Esophagus squamous epithelium (tissue), 5 donors: ENCODE measurements around the gene MBD5. TPM values are rescaled to one million over a fixed set of nuclear protein-coding genes. Genes with fewer than 3 reads are reported as not detected.

Experiments
- DNase-seq: peaks from one replicate; lab custom pipeline; 2025; lab: John Stamatoyannopoulos, UW
- H3K27ac ChIP-seq, 4 donors: fragments of 200-600 bp; sonication (generic); one replicate each; pipeline ENCODE4 v1.5.1; 2016 to 2019; ENCODE audit warnings: mild to moderate bottlenecking in 1 of 4
- H3K27me3 ChIP-seq, 4 donors: fragments of 200-600 bp; sonication (generic); 1 replicate in 3 of 4; 2 replicates in 1 of 4; pipeline versions ENCODE4 v1.5.1 to v1.6.0; 2017 to 2021; ENCODE audit warnings: antibody characterized with exemption in 1 of 4
- H3K36me3 ChIP-seq, 3 donors: fragments of 200-600 bp; sonication (generic); one replicate each; pipeline ENCODE4 v1.5.1; 2016 to 2019
- H3K4me1 ChIP-seq, 3 donors: fragments of 200-600 bp; sonication (generic); one replicate each; pipeline ENCODE4 v1.5.1; 2017 to 2019
- H3K4me3 ChIP-seq, 4 donors: fragments of 200-600 bp; sonication (generic); 1 replicate in 3 of 4; 2 replicates in 1 of 4; pipeline ENCODE4 v1.5.1; 2016 to 2019; ENCODE audit warnings: mild to moderate bottlenecking in 2 of 4, moderate library complexity in 1 of 4
- H3K9me3 ChIP-seq, 3 donors: fragments of 200-600 bp; sonication (generic); one replicate each; pipeline ENCODE4 v1.5.1; 2016 to 2019
- POLR2A ChIP-seq, 4 donors: fragments of 450-650 bp; IDR thresholded peaks; one replicate each; pipeline ENCODE4 v1.6.1; 2017; ENCODE audit warnings: antibody characterized with exemption in 4 of 4, mild to moderate bottlenecking in 4 of 4, moderate library complexity in 3 of 4
- WGBS, 2 donors: methylation state at CpG; one replicate each; pipeline ENCODE4 v1.1.5; 2018; 5-methylcytosine and 5-hydroxymethylcytosine counted together
- intact Hi-C: fragments of 100-400 bp; cut with DNase I; formaldehyde crosslinking; loops from one replicate; pipeline ENCODE4 v1.15.0; 2022
- total RNA-seq, 4 donors: library from RNA; depleted of rRNA; stranded (reverse); fragments of >200 nt; gene quantifications; one replicate each; pipeline ENCODE4 v1.1.0, GENCODE V29; 2016
- TF ChIP-seq, protein P1 (sequence below), 6 experiments: fragments of 450-650 bp in 4 of 6; fragments of 200-600 bp in 2 of 6; sonication (generic) in 2 of 6; IDR thresholded peaks; one replicate each; pipeline ENCODE4 v1.5.1; 2016 to 2019; ENCODE audit warnings: antibody characterized with exemption in 6 of 6, mild to moderate bottlenecking in 4 of 6, moderate library complexity in 4 of 6
- donor health status: DM: yes; HTN: yes; CAD: no.

MBD5 gene
- total RNA-seq, 4 donors from 2014 or later = 11.8 to 23.8 (median 14.0) TPM

DNA sequence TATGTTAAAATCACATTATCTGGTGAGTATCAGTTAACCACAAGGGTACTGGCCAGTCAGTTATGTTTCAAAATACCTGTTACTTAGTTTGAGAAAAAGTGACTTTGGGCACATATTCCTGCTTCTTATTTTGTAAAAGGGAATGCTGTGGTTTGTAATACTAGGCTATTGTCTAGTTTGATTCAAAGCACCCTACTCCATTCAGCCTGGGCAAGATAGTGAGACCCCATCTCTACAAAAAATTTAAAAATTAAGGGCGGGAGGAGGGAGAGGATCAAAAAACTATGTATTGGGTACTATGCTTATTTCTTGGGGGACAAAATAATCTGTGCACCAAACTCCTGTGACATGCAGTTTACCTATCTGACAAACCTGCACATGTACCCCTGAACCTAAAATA is 18.9 kb downstream of the MBD5 start:
- H3K27me3 ChIP-seq = no peaks in the 10 kb centered on the region
- intact Hi-C loops = no loop called here
- no peaks in the 10 kb centered on the region for H3K4me1 ChIP-seq
- no peak for TF ChIP-seq POLR2A (IDR thresholded peaks at IDR 0.05)
- TF ChIP-seq, protein P1, sequence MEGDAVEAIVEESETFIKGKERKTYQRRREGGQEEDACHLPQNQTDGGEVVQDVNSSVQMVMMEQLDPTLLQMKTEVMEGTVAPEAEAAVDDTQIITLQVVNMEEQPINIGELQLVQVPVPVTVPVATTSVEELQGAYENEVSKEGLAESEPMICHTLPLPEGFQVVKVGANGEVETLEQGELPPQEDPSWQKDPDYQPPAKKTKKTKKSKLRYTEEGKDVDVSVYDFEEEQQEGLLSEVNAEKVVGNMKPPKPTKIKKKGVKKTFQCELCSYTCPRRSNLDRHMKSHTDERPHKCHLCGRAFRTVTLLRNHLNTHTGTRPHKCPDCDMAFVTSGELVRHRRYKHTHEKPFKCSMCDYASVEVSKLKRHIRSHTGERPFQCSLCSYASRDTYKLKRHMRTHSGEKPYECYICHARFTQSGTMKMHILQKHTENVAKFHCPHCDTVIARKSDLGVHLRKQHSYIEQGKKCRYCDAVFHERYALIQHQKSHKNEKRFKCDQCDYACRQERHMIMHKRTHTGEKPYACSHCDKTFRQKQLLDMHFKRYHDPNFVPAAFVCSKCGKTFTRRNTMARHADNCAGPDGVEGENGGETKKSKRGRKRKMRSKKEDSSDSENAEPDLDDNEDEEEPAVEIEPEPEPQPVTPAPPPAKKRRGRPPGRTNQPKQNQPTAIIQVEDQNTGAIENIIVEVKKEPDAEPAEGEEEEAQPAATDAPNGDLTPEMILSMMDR (IDR thresholded peaks at IDR 0.05) = no peak
- no peaks in the 10 kb centered on the region for H3K9me3 ChIP-seq
- no peak overlapping the region for H3K27ac ChIP-seq
- 84 to 100% methylated on average over 1 of the region's 1 CpG for WGBS, 2 donors
- DNase-seq = no peak
- H3K36me3 ChIP-seq = peaks cover 0 to 8% (median 0%) of the 10 kb centered on the region in 3 donors
- no peak overlapping the region for H3K4me3 ChIP-seq

DNA sequence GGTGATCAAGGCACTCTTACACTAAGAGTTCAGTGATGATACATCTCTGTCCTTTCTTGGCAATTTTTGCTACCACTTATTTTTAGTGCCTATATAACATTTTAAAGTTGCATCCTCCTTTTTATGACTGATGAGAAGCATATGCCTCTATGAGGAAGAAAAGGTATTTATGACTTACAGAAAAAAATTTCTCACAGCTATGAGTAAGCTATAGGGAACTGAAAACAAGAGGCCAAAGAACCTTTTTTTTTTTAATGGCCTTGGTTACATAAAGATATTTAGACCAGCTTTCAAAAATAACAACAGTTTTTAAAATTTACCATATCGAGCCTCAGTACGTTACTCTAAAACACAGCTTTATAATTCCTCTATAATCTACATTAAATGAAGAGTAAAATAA is 21.3 kb downstream of the MBD5 start:
- Histone ChIP-seq H3K9me3 (no peaks in the 10 kb centered on the region), H3K4me3 (no peak overlapping the region), H3K36me3 (peaks cover 0 to 8% (median 0%) of the 10 kb centered on the region in 3 donors), H3K27me3 (no peaks in the 10 kb centered on the region), H3K4me1 (no peaks in the 10 kb centered on the region), H3K27ac (no peak overlapping the region)
- no peak for TF ChIP-seq POLR2A (IDR thresholded peaks at IDR 0.05)
- TF ChIP-seq, protein P1 (IDR thresholded peaks at IDR 0.05) = no peak
- DNase-seq = no peak
- intact Hi-C loops = no loop called here
- 73 to 89% methylated on average over 2 of the region's 2 CpGs for WGBS, 2 donors

DNA sequence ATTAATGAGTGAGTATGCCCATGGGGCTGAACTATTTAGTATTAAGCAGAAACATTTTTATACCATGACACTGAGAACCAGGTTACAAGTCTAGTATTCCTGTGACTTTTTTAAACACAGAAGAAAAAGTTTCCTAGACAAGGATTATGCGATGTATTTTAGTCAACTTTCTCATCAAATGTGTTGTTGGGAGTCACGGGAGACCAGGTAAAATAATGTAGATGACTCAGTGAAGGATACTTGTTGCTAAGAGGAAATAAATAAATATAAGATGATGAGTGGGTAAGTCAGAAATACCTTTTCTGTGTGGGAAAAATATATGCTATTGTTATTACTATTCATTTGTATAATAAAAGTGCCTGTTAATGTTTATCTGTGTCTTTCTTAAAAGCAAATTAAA is 23.4 kb downstream of the MBD5 start:
- no peaks in the 10 kb centered on the region for H3K9me3 ChIP-seq
- 50 to 57% methylated on average over 2 of the region's 2 CpGs for WGBS, 2 donors
- H3K27ac ChIP-seq = no peak overlapping the region
- H3K27me3 ChIP-seq = no peaks in the 10 kb centered on the region
- no peak overlapping the region for H3K4me3 ChIP-seq
- TF ChIP-seq POLR2A (IDR thresholded peaks at IDR 0.05) = no peak
- H3K36me3 ChIP-seq = peaks cover 0 to 8% (median 0%) of the 10 kb centered on the region in 3 donors
- H3K4me1 ChIP-seq = no peaks in the 10 kb centered on the region
- intact Hi-C loops = no loop called here
- no peak for DNase-seq

DNA sequence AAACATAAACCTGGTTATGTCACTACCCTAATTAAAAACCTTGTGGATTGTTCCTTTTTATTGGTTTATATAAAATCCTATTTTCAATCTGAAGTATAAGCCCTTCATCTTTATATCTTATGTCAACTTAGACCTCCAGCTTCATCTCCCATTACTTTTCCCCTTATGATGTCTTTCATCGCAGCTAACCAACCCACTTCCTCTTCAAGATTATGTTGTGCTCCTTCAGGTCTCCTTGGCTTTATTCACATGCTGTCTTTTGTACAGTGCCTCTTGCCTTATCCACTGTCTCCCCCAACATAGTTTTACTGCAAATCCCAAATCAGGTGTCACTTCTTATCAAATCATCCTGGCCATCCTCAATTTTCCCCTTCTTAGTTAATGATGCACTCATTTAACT is 25.9 kb downstream of the MBD5 start:
- Histone ChIP-seq H3K36me3 (no peaks in the 10 kb centered on the region), H3K9me3 (no peaks in the 10 kb centered on the region), H3K27ac (no peak overlapping the region), H3K27me3 (no peaks in the 10 kb centered on the region), H3K4me1 (no peaks in the 10 kb centered on the region), H3K4me3 (no peak overlapping the region)
- TF ChIP-seq, protein P1 (IDR thresholded peaks at IDR 0.05) = no peak
- no peak for TF ChIP-seq POLR2A (IDR thresholded peaks at IDR 0.05)
- no peak for DNase-seq
- intact Hi-C loops = no loop called here
- 69 to 80% methylated on average over 1 of the region's 1 CpG for WGBS, 2 donors

DNA sequence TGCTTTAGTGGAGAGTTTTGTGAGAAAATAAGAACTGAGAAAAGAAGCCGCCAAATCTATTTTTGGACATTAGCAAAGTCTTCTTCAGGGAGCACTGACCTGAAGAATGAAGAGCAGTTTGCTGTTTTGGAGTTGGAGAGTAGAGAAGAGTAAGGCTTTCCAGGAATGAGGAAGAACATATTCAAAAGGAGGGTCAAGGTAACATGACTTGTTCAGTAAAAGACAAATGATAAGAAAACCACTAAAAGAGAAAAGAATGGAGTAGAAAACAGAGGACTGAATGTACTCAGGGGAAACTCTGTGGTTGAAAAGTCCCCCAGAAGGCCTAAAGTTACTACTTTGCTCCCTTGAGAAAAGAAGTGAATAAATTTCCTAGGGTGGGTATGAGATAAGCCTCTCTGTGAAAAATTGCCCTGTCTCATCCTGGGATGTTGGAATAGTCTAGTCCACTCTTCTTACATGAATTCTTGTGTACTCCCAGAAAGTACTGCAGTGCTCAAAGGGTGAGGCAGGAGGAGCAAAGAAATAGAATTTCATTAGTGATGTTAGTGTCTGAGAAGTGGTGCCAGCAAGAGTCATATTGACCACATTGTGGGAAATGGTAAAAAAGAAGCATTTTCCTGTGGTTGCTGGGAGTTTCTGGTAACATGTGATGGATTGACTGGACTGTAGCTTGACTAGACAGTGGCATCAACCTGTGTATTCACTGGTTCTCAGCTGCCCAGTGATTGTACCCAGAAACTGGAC is 27.8 kb downstream of the MBD5 start:
- intact Hi-C loops = no loop called here
- no peak for DNase-seq
- H3K4me1 ChIP-seq = no peaks in the 10 kb centered on the region
- WGBS, 2 donors = 81% methylated on average over 1 of the region's 1 CpG
- H3K4me3 ChIP-seq = no peak overlapping the region
- peaks cover 0 to under 1% (median 0%) of the 10 kb centered on the region in 3 donors for H3K36me3 ChIP-seq
- H3K27me3 ChIP-seq = no peaks in the 10 kb centered on the region
- H3K27ac ChIP-seq = no peak overlapping the region
- TF ChIP-seq, protein P1 (IDR thresholded peaks at IDR 0.05) = no peak
- no peak for TF ChIP-seq POLR2A (IDR thresholded peaks at IDR 0.05)
- no peaks in the 10 kb centered on the region for H3K9me3 ChIP-seq
